ENCODE data around the gene PARD3. TPM values are rescaled to one million over a fixed set of nuclear protein-coding genes. Genes with fewer than 3 reads are reported as not detected.

The PARD3 gene
- total RNA-seq, 1 donor from 2014 or later = 26.0 TPM

GRCh38 chr10:34240039-34240438 lies 575.1 kb downstream of the PARD3 start:
- H3K4me3 Mint-ChIP-seq (ENCODE audit: unreplicated experiment) = no peak overlapping the region
- H3K4me1 Mint-ChIP-seq (ENCODE audit: low read depth) = peaks cover 29% of the 10 kb centered on the region
- no peak overlapping the region for H3K27ac Mint-ChIP-seq (ENCODE audit: unreplicated experiment)
- TF ChIP-seq, protein P1, sequence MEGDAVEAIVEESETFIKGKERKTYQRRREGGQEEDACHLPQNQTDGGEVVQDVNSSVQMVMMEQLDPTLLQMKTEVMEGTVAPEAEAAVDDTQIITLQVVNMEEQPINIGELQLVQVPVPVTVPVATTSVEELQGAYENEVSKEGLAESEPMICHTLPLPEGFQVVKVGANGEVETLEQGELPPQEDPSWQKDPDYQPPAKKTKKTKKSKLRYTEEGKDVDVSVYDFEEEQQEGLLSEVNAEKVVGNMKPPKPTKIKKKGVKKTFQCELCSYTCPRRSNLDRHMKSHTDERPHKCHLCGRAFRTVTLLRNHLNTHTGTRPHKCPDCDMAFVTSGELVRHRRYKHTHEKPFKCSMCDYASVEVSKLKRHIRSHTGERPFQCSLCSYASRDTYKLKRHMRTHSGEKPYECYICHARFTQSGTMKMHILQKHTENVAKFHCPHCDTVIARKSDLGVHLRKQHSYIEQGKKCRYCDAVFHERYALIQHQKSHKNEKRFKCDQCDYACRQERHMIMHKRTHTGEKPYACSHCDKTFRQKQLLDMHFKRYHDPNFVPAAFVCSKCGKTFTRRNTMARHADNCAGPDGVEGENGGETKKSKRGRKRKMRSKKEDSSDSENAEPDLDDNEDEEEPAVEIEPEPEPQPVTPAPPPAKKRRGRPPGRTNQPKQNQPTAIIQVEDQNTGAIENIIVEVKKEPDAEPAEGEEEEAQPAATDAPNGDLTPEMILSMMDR (IDR thresholded peaks at IDR 0.05) = no peak
- no peaks in the 10 kb centered on the region for H3K27me3 Mint-ChIP-seq (ENCODE audit: low read depth)
- no peaks in the 10 kb centered on the region for H3K9me3 Mint-ChIP-seq (ENCODE audit: low read depth)
- H3K36me3 Mint-ChIP-seq (ENCODE audit: low read depth) = peaks cover 2% of the 10 kb centered on the region
- DNase-seq (ENCODE audit: low spot score) = no peak

DNA sequence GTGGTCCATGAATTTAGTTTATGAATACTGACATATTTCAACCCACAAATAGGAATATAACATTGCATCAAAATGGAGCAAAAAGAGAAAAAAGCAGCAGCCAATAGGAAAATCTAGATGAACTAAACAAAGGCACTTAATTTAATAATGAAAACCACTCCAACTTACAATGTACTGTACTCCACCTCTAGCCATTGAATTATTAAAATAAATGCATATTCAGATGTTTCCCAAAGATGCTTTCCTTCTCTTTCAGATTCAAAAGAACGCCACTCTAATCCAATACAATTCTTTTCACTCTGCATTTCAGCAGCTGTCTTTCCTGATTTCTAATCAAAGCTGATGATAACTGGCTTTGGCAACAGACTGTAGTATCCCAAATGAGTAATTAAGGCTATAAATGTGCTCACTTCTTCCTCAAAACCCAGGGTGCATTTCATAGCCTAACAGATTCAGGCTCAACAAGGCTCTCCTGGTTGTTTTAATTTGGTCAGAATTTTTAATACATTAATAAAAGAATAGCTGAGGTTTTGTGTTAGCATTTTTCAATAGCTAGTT lies 577.1 kb downstream of the PARD3 start:
- no peaks in the 10 kb centered on the region for H3K9me3 Mint-ChIP-seq (ENCODE audit: low read depth)
- H3K4me3 Mint-ChIP-seq (ENCODE audit: unreplicated experiment) = no peak overlapping the region
- no peak for DNase-seq (ENCODE audit: low spot score)
- H3K27ac Mint-ChIP-seq (ENCODE audit: unreplicated experiment) = no peak overlapping the region
- TF ChIP-seq, protein P1 (IDR thresholded peaks at IDR 0.05) = no peak
- H3K27me3 Mint-ChIP-seq (ENCODE audit: low read depth) = no peaks in the 10 kb centered on the region
- peaks cover 2% of the 10 kb centered on the region for H3K36me3 Mint-ChIP-seq (ENCODE audit: low read depth)
- peaks cover 29% of the 10 kb centered on the region for H3K4me1 Mint-ChIP-seq (ENCODE audit: low read depth)

DNA sequence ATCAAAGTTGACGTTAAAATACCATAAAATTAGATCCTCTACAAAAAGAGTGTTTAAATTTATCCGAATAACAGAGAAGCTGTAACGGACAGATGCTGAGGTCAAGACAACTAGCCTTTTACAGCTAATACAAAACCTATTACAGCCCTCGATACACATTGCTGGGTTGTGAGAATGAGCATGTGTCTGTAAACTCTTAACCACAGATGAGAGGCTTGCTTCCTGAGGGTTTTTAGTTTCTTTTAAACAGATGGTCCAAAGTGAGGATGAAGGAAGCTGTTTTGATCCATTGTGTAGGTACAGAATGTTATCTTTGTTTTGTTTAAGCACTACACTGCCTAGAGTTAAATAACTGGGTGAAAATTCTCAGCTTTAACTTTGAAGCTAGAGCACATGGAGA lies 578.2 kb downstream of the PARD3 start:
- DNase-seq (ENCODE audit: low spot score) = no peak
- Mint-ChIP-seq H3K27me3 (ENCODE audit: low read depth) (no peaks in the 10 kb centered on the region), H3K4me1 (ENCODE audit: low read depth) (peaks cover 29% of the 10 kb centered on the region), H3K4me3 (ENCODE audit: unreplicated experiment) (no peak overlapping the region), H3K9me3 (ENCODE audit: low read depth) (no peaks in the 10 kb centered on the region), H3K36me3 (ENCODE audit: low read depth) (peaks cover 2% of the 10 kb centered on the region), H3K27ac (ENCODE audit: unreplicated experiment) (no peak overlapping the region)
- TF ChIP-seq, protein P1 (IDR thresholded peaks at IDR 0.05) = no peak

GRCh38 chr10:34235164-34235832 lies 579.8 kb downstream of the PARD3 start:
- no peak for DNase-seq (ENCODE audit: low spot score)
- H3K4me1 Mint-ChIP-seq (ENCODE audit: low read depth) = peaks cover 23% of the 10 kb centered on the region
- no peaks in the 10 kb centered on the region for H3K9me3 Mint-ChIP-seq (ENCODE audit: low read depth)
- TF ChIP-seq, protein P1 (IDR thresholded peaks at IDR 0.05) = no peak
- no peaks in the 10 kb centered on the region for H3K36me3 Mint-ChIP-seq (ENCODE audit: low read depth)
- no peak overlapping the region for H3K4me3 Mint-ChIP-seq (ENCODE audit: unreplicated experiment)
- no peak overlapping the region for H3K27ac Mint-ChIP-seq (ENCODE audit: unreplicated experiment)
- H3K27me3 Mint-ChIP-seq (ENCODE audit: low read depth) = no peaks in the 10 kb centered on the region

DNA sequence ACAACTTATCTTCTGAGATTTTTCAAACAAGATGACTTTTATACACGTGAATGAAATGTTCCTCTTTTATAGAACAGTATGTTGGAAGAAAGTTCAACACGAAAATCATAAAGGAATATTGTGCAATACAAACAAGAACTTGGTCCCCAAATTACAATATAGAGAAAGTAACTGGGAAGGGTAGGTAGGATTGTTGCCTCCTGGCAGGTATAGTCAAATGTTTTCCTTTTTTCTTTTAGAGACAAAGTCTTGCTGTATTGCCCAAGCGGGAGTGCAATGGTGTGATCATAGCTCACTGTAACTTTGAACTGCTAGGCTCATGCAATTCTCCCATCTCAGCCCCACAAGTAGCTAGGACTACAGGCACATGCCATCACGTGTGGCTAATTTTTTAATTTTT lies 582.6 kb downstream of the PARD3 start:
- peaks cover 9% of the 10 kb centered on the region for H3K4me1 Mint-ChIP-seq (ENCODE audit: low read depth)
- no peak for DNase-seq (ENCODE audit: low spot score)
- TF ChIP-seq, protein P1 (IDR thresholded peaks at IDR 0.05) = no peak
- H3K27me3 Mint-ChIP-seq (ENCODE audit: low read depth) = no peaks in the 10 kb centered on the region
- no peak overlapping the region for H3K27ac Mint-ChIP-seq (ENCODE audit: unreplicated experiment)
- no peaks in the 10 kb centered on the region for H3K36me3 Mint-ChIP-seq (ENCODE audit: low read depth)
- no peaks in the 10 kb centered on the region for H3K9me3 Mint-ChIP-seq (ENCODE audit: low read depth)
- H3K4me3 Mint-ChIP-seq (ENCODE audit: unreplicated experiment) = no peak overlapping the region

All from chondrocyte (in vitro differentiated cells).